HCEC 1CT (cell line): ENCODE measurements around the gene RCBTB2.

Experiments
- DNase-seq: peaks from one replicate; pipeline ENCODE4 v3.0.0-alpha.2; 2017

RCBTB2 gene

GRCh38 chr13:48492096-48492440 lies 40.8 kb downstream of the RCBTB2 start:
- no peak for DNase-seq

GRCh38 chr13:48491423-48492095 lies 41.3 kb downstream of the RCBTB2 start:
- DNase-seq: no peak

GRCh38 chr13:48490241-48490640 lies 42.6 kb downstream of the RCBTB2 start:
- no peak for DNase-seq

- DNase-seq: no peak
Measured at GRCh38 chr13:48489666-48490065, 43.2 kb downstream of the RCBTB2 start.

- DNase-seq: no peak
Measured at GRCh38 chr13:48488995-48489394, 43.9 kb downstream of the RCBTB2 start.

- DNase-seq: no peak
Measured at GRCh38 chr13:48487968-48488367, 44.9 kb downstream of the RCBTB2 start.

- no peak for DNase-seq
Measured at GRCh38 chr13:48486836-48487235, 46.0 kb downstream of the RCBTB2 start.

GRCh38 chr13:48486362-48486761 lies 46.5 kb downstream of the RCBTB2 start:
- no peak for DNase-seq

GRCh38 chr13:48485432-48485831 lies 47.4 kb downstream of the RCBTB2 start:
- DNase-seq: no peak

GRCh38 chr13:48483575-48483974 lies 49.3 kb downstream of the RCBTB2 start:
- DNase-seq: no peak

GRCh38 chr13:48478391-48478790 lies 54.5 kb downstream of the RCBTB2 start:
- DNase-seq: peak; percentile 20

- no peak for DNase-seq
Measured at GRCh38 chr13:48477191-48477855, 55.6 kb downstream of the RCBTB2 start.

- no peak for DNase-seq
Measured at GRCh38 chr13:48476686-48477085, 56.2 kb downstream of the RCBTB2 start.

- no peak for DNase-seq
Measured at GRCh38 chr13:48476215-48476614, 56.7 kb downstream of the RCBTB2 start.

GRCh38 chr13:48475230-48475629 lies 57.6 kb downstream of the RCBTB2 start:
- no peak for DNase-seq

- no peak for DNase-seq
Measured at GRCh38 chr13:48457578-48458242, 75.2 kb downstream of the RCBTB2 start.

GRCh38 chr13:48456546-48456945 lies 76.3 kb downstream of the RCBTB2 start:
- DNase-seq: no peak

- peak; percentile 32 for DNase-seq
Measured at GRCh38 chr13:48451196-48451595, 81.7 kb downstream of the RCBTB2 start.

GRCh38 chr13:48449656-48450055 lies 83.2 kb downstream of the RCBTB2 start:
- DNase-seq: peak; percentile 28

GRCh38 chr13:48448959-48449614 lies 83.8 kb downstream of the RCBTB2 start:
- peak; percentile 80 for DNase-seq

- no peak for DNase-seq
Measured at GRCh38 chr13:48448285-48448958, 84.5 kb downstream of the RCBTB2 start.

GRCh38 chr13:48446464-48446863 lies 86.4 kb downstream of the RCBTB2 start:
- DNase-seq: peak; percentile 86
